Measurements from ENCODE around the gene PAX5. TPM values are rescaled to one million over a fixed set of nuclear protein-coding genes. Genes with fewer than 3 reads are reported as not detected.

The PAX5 gene
- total RNA-seq, 1 experiment from 2014 or later: not detected

GRCh38 chr9:36874261-36874660 lies 159.8 kb downstream of the PAX5 start:
- POLR2A ChIA-PET (ENCODE audit: unreplicated experiment): interaction anchor here (0.7 kb wide), 1 partner anchor 114 kb away, joined by 3 read pairs; no protein-coding TSS in a partner anchor
- no TSS peak for BruUV-seq (replicated peaks)
- intact Hi-C loops (cut with micrococcal nuclease; ENCODE audit: unreplicated experiment): loop anchor here (5.0 kb wide), 1 partner anchor 242 kb away; no protein-coding TSS in a partner anchor
- no peaks in the 10 kb centered on the region for H3K9me2 ChIP-seq (ENCODE audit: insufficient read depth)
- TF ChIP-seq CTCF (conservative IDR thresholded peaks at IDR 0.05) (no peak), EZH2 (IDR thresholded peaks at IDR 0.05; ENCODE audit: low read depth) (no peak)
- no peak overlapping the region for H3K4me3 ChIP-seq
- H2AFZ ChIP-seq: no peak overlapping the region
- no peak overlapping the region for H3K27ac ChIP-seq
- no peaks in the 10 kb centered on the region for H4K20me1 ChIP-seq (ENCODE audit: insufficient read depth)
- no peaks in the 10 kb centered on the region for H3K4me1 ChIP-seq (replicated peaks; ENCODE audit: insufficient read depth)
- no peak for DNase-seq
- H3K4me2 ChIP-seq: no peak overlapping the region
- no peaks in the 10 kb centered on the region for H3K79me2 ChIP-seq (ENCODE audit: low read depth)
- CTCF ChIA-PET: interaction anchor here (1.8 kb wide), 1 partner anchor 114 kb away, joined by 10 read pairs; no protein-coding TSS in a partner anchor
- peaks cover 16% of the 10 kb centered on the region; the same call in 1 of the 2 replicates for H3K27me3 ChIP-seq (ENCODE audit: insufficient read depth, low read depth)
- no peaks in the 10 kb centered on the region for H3K9me3 ChIP-seq (ENCODE audit: insufficient read depth, low read depth)
- no peaks in the 10 kb centered on the region for H3K36me3 ChIP-seq (ENCODE audit: low read depth)
- H3F3A ChIP-seq (ENCODE audit: insufficient read depth, low read depth): no peaks in the 10 kb centered on the region

GRCh38 chr9:36873247-36873875 lies 160.7 kb downstream of the PAX5 start:
- ChIA-PET CTCF (interaction anchor here (0.6 to 1.7 kb wide), 7 partner anchors 12 to 551 kb away, joined by 3 to 11 read pairs (median 4); no protein-coding TSS in a partner anchor), POLR2A (ENCODE audit: unreplicated experiment) (interaction anchor here (0.5 to 0.7 kb wide), 3 partner anchors 62 to 207 kb away, joined by 3 to 4 read pairs (median 3); no protein-coding TSS in a partner anchor)
- H3K27me3 ChIP-seq (ENCODE audit: insufficient read depth, low read depth): peaks cover 20% of the 10 kb centered on the region
- no peak overlapping the region for H3K27ac ChIP-seq
- no peak overlapping the region for H3K4me2 ChIP-seq
- intact Hi-C loops (cut with micrococcal nuclease; ENCODE audit: unreplicated experiment): loop anchor here (1.0 to 5.0 kb wide), 2 partner anchors 118 to 241 kb away; no protein-coding TSS in a partner anchor
- peak; percentile 40 to 56 for DNase-seq
- no peaks in the 10 kb centered on the region for H3K79me2 ChIP-seq (ENCODE audit: low read depth)
- no peaks in the 10 kb centered on the region for H3F3A ChIP-seq (ENCODE audit: insufficient read depth, low read depth)
- H3K36me3 ChIP-seq (ENCODE audit: low read depth): no peaks in the 10 kb centered on the region
- H4K20me1 ChIP-seq (ENCODE audit: insufficient read depth): no peaks in the 10 kb centered on the region
- H3K4me3 ChIP-seq: no peak overlapping the region
- H2AFZ ChIP-seq: no peak overlapping the region
- H3K4me1 ChIP-seq (replicated peaks; ENCODE audit: insufficient read depth): no peaks in the 10 kb centered on the region
- H3K9me3 ChIP-seq (ENCODE audit: insufficient read depth, low read depth): no peaks in the 10 kb centered on the region
- no TSS peak for BruUV-seq (replicated peaks)
- TF ChIP-seq CTCF (conservative IDR thresholded peaks at IDR 0.05) (peak; percentile 88), EZH2 (IDR thresholded peaks at IDR 0.05; ENCODE audit: low read depth) (no peak)
- H3K9me2 ChIP-seq (ENCODE audit: insufficient read depth): no peaks in the 10 kb centered on the region

- no TSS peak for BruUV-seq (replicated peaks)
- CTCF ChIA-PET: interaction anchor here (1.2 to 1.7 kb wide), 4 partner anchors 116 to 123 kb away, joined by 3 to 11 read pairs (median 6); no protein-coding TSS in a partner anchor
- no peak overlapping the region for H3K4me3 ChIP-seq
Measured at GRCh38 chr9:36872641-36873040, 161.4 kb downstream of the PAX5 start.

More at GRCh38 chr9:36872641-36873040, 161.4 kb downstream of the PAX5 start:
- Histone ChIP-seq H3K4me1 (replicated peaks; ENCODE audit: insufficient read depth) (no peaks in the 10 kb centered on the region), H3K4me2 (no peak overlapping the region), H3K27me3 (ENCODE audit: insufficient read depth, low read depth) (peaks cover 27% of the 10 kb centered on the region), H3K36me3 (ENCODE audit: low read depth) (no peaks in the 10 kb centered on the region), H3K79me2 (ENCODE audit: low read depth) (no peaks in the 10 kb centered on the region), H2AFZ (no peak overlapping the region), H4K20me1 (ENCODE audit: insufficient read depth) (no peaks in the 10 kb centered on the region), H3K9me2 (ENCODE audit: insufficient read depth) (no peaks in the 10 kb centered on the region), H3K9me3 (ENCODE audit: insufficient read depth, low read depth) (no peaks in the 10 kb centered on the region), H3K27ac (no peak overlapping the region), H3F3A (ENCODE audit: insufficient read depth, low read depth) (no peaks in the 10 kb centered on the region)
- POLR2A ChIA-PET (ENCODE audit: unreplicated experiment): interaction anchor here (0.5 kb wide), 1 partner anchor 208 kb away, joined by 3 read pairs; no protein-coding TSS in a partner anchor
- DNase-seq: no peak
- intact Hi-C loops (cut with micrococcal nuclease; ENCODE audit: unreplicated experiment): loop anchor here (1.0 to 5.0 kb wide), 2 partner anchors 119 to 240 kb away; no protein-coding TSS in a partner anchor
- TF ChIP-seq EZH2 (IDR thresholded peaks at IDR 0.05; ENCODE audit: low read depth) (no peak), CTCF (conservative IDR thresholded peaks at IDR 0.05) (no peak)
